H1 (cell line): Measurements from ENCODE around the gene CANT1. TPM values are rescaled to one million over a fixed set of nuclear protein-coding genes. Genes with fewer than 3 reads are reported as not detected.

ENCODE experiments used
- CTCF ChIA-PET: fragments of 300-600 bp; sonication (Branson Sonifier 250); formaldehyde crosslinking; loops from one replicate; lab custom pipeline; 2021; ENCODE audit not compliant: partially characterized antibody; lab: Charles Lee
- POLR2A ChIA-PET: fragments of 300-600 bp; sonication (Branson Sonifier 250); formaldehyde crosslinking; loops from one replicate; lab custom pipeline; 2021; ENCODE audit warnings: inconsistent platforms; ENCODE audit not compliant: partially characterized antibody; lab: Charles Lee
- DNase-seq, 2 experiments: peaks; one replicate each; pipeline versions ENCODE4 v3.0.0 to v3.0.0-alpha.2; 2010 to 2022; ENCODE audit warnings: low spot score in 2 of 2, low read depth in 1 of 2, mixed read lengths in 1 of 2
- FAIRE-seq: peaks from 2 replicates; lab custom pipeline; 2011; peaks lifted over from hg19 to GRCh38; lab: Jason Lieb, UNC
- H2AFZ ChIP-seq: 2 replicates; pipeline ENCODE4 v1.8.1; 2012; ENCODE audit warnings: low read length, inconsistent platforms
- H2AK5ac ChIP-seq: 2 replicates; pipeline ENCODE4 v1.6.1; 2013; ENCODE audit warnings: low read depth, low read length
- H2BK120ac ChIP-seq: replicated peaks from 2 replicates; pipeline ENCODE3; 2013; ENCODE audit warnings: low read depth, low read length, inconsistent platforms
- H2BK12ac ChIP-seq: 2 replicates; pipeline ENCODE4 v1.6.1; 2013; ENCODE audit warnings: low read depth, low read length
- H2BK15ac ChIP-seq: 2 replicates; pipeline ENCODE4 v1.6.1; 2013; ENCODE audit warnings: low read length
- H2BK20ac ChIP-seq: 2 replicates; pipeline ENCODE4 v1.6.1; 2013; ENCODE audit warnings: low read length
- H2BK5ac ChIP-seq: 2 replicates; pipeline ENCODE4 v1.6.1; 2013; ENCODE audit warnings: low read depth, low read length
- H3K14ac ChIP-seq: 2 replicates; pipeline ENCODE4 v1.6.1; 2013; ENCODE audit warnings: inconsistent platforms; ENCODE audit not compliant: insufficient read length
- H3K18ac ChIP-seq: 2 replicates; pipeline ENCODE4 v1.6.1; 2013; ENCODE audit warnings: low read length; ENCODE audit errors: extremely low read depth
- H3K23ac ChIP-seq: 2 replicates; pipeline ENCODE4 v1.6.1; 2013; ENCODE audit warnings: inconsistent platforms; ENCODE audit not compliant: insufficient read length
- H3K23me2 ChIP-seq: 2 replicates; pipeline ENCODE4 v1.6.1; 2013; ENCODE audit warnings: low read depth, low read length
- H3K27ac ChIP-seq: 2 replicates; pipeline ENCODE4 v1.6.1; 2011; ENCODE audit warnings: low read depth, low read length, inconsistent platforms
- H3K27me3 ChIP-seq, 4 experiments: replicated peaks in 1 of 4; 1 replicate in 1 of 4; 2 replicates in 3 of 4; pipeline versions ENCODE4 v1.6.1 to v1.8.1; 2011 to 2013; ENCODE audit warnings: low read length in 3 of 4, mild to moderate bottlenecking in 3 of 4, inconsistent platforms in 2 of 4, mixed read lengths in 2 of 4, moderate library complexity in 1 of 4; ENCODE audit not compliant: control insufficient read depth in 3 of 4, insufficient read depth in 3 of 4; ENCODE audit errors: extremely low read depth in 1 of 4
- H3K36me3 ChIP-seq, 4 experiments: 2 replicates each; pipeline versions ENCODE4 v1.6.1 to v1.8.1; 2011 to 2013; ENCODE audit warnings: mild to moderate bottlenecking in 4 of 4, low read length in 3 of 4, moderate library complexity in 2 of 4, control low read depth in 1 of 4, inconsistent platforms in 1 of 4; ENCODE audit not compliant: insufficient read depth in 4 of 4, control insufficient read depth in 2 of 4
- H3K4ac ChIP-seq: replicated peaks from 2 replicates; pipeline ENCODE3; 2013; ENCODE audit warnings: low read length, low read depth, mixed read lengths, inconsistent platforms; ENCODE audit not compliant: insufficient read length
- H3K4me1 ChIP-seq, 4 experiments: replicated peaks in 1 of 4; 1 replicate in 1 of 4; 2 replicates in 3 of 4; pipeline versions ENCODE4 v1.6.1 to v1.8.1; 2011 to 2013; ENCODE audit warnings: low read length in 3 of 4, inconsistent platforms in 2 of 4, mixed read lengths in 1 of 4; ENCODE audit not compliant: insufficient read depth in 4 of 4, control insufficient read depth in 3 of 4
- H3K4me2 ChIP-seq, 2 experiments: 2 replicates each; pipeline versions ENCODE4 v1.6.1 to v1.8.1; 2011 to 2013; ENCODE audit warnings: low read depth in 2 of 2, low read length in 2 of 2, control low read depth in 1 of 2, inconsistent platforms in 1 of 2, mild to moderate bottlenecking in 1 of 2; ENCODE audit not compliant: insufficient read depth in 1 of 2
- H3K4me3 ChIP-seq, 4 experiments: fragments of 200-600, 300-600 bp in 1 of 4; sonication (generic), shearing (Covaris generic), sonication (Bioruptor Twin) in 1 of 4; 2 replicates each; pipeline versions ENCODE4 v1.5.1 to v1.8.1; 2011 to 2016; ENCODE audit warnings: low read length in 4 of 4, low read depth in 3 of 4, control low read depth in 2 of 4, inconsistent platforms in 2 of 4, mild to moderate bottlenecking in 2 of 4, mixed read lengths in 1 of 4, moderate library complexity in 1 of 4; ENCODE audit not compliant: insufficient read depth in 2 of 4; ENCODE audit errors: extremely low read depth in 1 of 4
- H3K56ac ChIP-seq: replicated peaks from 2 replicates; pipeline ENCODE3; 2013; ENCODE audit warnings: low read depth, mild to moderate bottlenecking, mixed read lengths, low read length, inconsistent platforms; ENCODE audit not compliant: insufficient read length
- H3K79me1 ChIP-seq: 2 replicates; pipeline ENCODE4 v1.6.1; 2013; ENCODE audit warnings: low read depth, low read length, control low read depth
- H3K79me2 ChIP-seq, 2 experiments: 2 replicates each; pipeline versions ENCODE4 v1.6.1 to v1.8.1; 2012 to 2013; ENCODE audit warnings: low read length in 2 of 2, mild to moderate bottlenecking in 2 of 2, inconsistent platforms in 1 of 2; ENCODE audit not compliant: insufficient read depth in 2 of 2, control insufficient read depth in 1 of 2
- H3K9ac ChIP-seq, 4 experiments: replicated peaks in 1 of 4; 1 replicate in 1 of 4; 2 replicates in 3 of 4; pipeline versions ENCODE4 v1.6.1 to v1.8.1; 2011 to 2013; ENCODE audit warnings: low read depth in 3 of 4, low read length in 3 of 4, control low read depth in 2 of 4, mild to moderate bottlenecking in 2 of 4, moderate library complexity in 2 of 4, inconsistent platforms in 1 of 4; ENCODE audit errors: extremely low read depth in 1 of 4
- H3K9me3 ChIP-seq, 2 experiments: 2 replicates each; pipeline versions ENCODE4 v1.6.1 to v1.8.1; 2012 to 2013; ENCODE audit warnings: mild to moderate bottlenecking in 2 of 2, moderate library complexity in 2 of 2, control low read depth in 1 of 2, inconsistent platforms in 1 of 2, low read depth in 1 of 2, low read length in 1 of 2, mixed read lengths in 1 of 2; ENCODE audit not compliant: insufficient read depth in 2 of 2
- H4K20me1 ChIP-seq, 2 experiments: replicated peaks in 1 of 2; 2 replicates each; pipeline versions ENCODE3 to v1.8.1; 2011 to 2013; ENCODE audit warnings: inconsistent platforms in 2 of 2, low read length in 2 of 2, mild to moderate bottlenecking in 1 of 2; ENCODE audit not compliant: insufficient read depth in 2 of 2, control insufficient read depth in 1 of 2
- H4K5ac ChIP-seq: 2 replicates; pipeline ENCODE4 v1.6.1; 2013; ENCODE audit warnings: low read length, low read depth, mixed read lengths, inconsistent platforms; ENCODE audit not compliant: insufficient read length
- H4K8ac ChIP-seq: 2 replicates; pipeline ENCODE4 v1.8.0; 2013; ENCODE audit warnings: mild to moderate bottlenecking, moderate library complexity, low read length, inconsistent platforms; ENCODE audit not compliant: insufficient read depth; ENCODE audit errors: extremely low read depth
- H4K91ac ChIP-seq: replicated peaks from 2 replicates; pipeline ENCODE3; 2013; ENCODE audit warnings: low read length, mixed read lengths, inconsistent platforms; ENCODE audit not compliant: insufficient read length
- BCL11A ChIP-seq, 2 experiments: IDR thresholded peaks; one replicate each; pipeline ENCODE4 v1.6.1; 2011; ENCODE audit warnings: low read depth in 2 of 2, low read length in 2 of 2, mild to moderate bottlenecking in 2 of 2
- CHD1 ChIP-seq: IDR thresholded peaks from 2 replicates; pipeline ENCODE4 v1.6.1; 2012; ENCODE audit warnings: low read depth, low read length, improper control_type of control experiment
- CREB1 ChIP-seq: IDR thresholded peaks from 2 replicates; pipeline ENCODE4 v1.6.1; 2012; ENCODE audit warnings: inconsistent platforms
- CTBP2 ChIP-seq: IDR thresholded peaks from 2 replicates; pipeline ENCODE4 v1.7.0; 2011; ENCODE audit warnings: borderline replicate concordance, mild to moderate bottlenecking, moderate library complexity, mixed read lengths, low read length; ENCODE audit not compliant: insufficient read depth, insufficient read length
- GABPA ChIP-seq: IDR thresholded peaks from 2 replicates; pipeline ENCODE4 v1.6.1; 2011; ENCODE audit warnings: mild to moderate bottlenecking, low read length, moderate library complexity, borderline replicate concordance; ENCODE audit not compliant: insufficient read depth
- JUN ChIP-seq: IDR thresholded peaks from 2 replicates; pipeline ENCODE4 v1.6.1; 2011; ENCODE audit warnings: low read depth, mild to moderate bottlenecking, improper control_type of control experiment, low read length
- RAD21 ChIP-seq, 2 experiments: IDR thresholded peaks in 1 of 2; conservative IDR thresholded peaks in 1 of 2; 2 replicates each; pipeline ENCODE4 v1.6.1; 2011; ENCODE audit warnings: low read depth in 2 of 2, low read length in 2 of 2, improper control_type of control experiment in 1 of 2, inconsistent platforms in 1 of 2, mild to moderate bottlenecking in 1 of 2, moderate library complexity in 1 of 2
- SP4 ChIP-seq: IDR thresholded peaks from 2 replicates; pipeline ENCODE4 v1.6.1; 2012; ENCODE audit warnings: low read length, inconsistent platforms
- TEAD4 ChIP-seq: IDR thresholded peaks from 2 replicates; pipeline ENCODE4 v1.6.1; 2012; ENCODE audit warnings: low read depth, low read length, inconsistent platforms, mixed read lengths
- ZNF274 ChIP-seq: IDR thresholded peaks from 2 replicates; pipeline ENCODE4 v1.7.0; 2012; ENCODE audit warnings: low read length, borderline replicate concordance; ENCODE audit errors: extremely low read depth
- WGBS, 2 experiments: shearing (Covaris generic) in 1 of 2; methylation state at CpG; one replicate each; pipeline versions ENCODE4 v1.1.6 to v1.1.7; 2013 to 2015; ENCODE audit warnings: low lambda C conversion rate in 2 of 2, mixed read lengths in 2 of 2, inconsistent platforms in 1 of 2, low coverage in 1 of 2, missing lambda C conversion rate in 1 of 2; ENCODE audit not compliant: insufficient replicate concordance in 2 of 2, insufficient coverage in 1 of 2, insufficient read length in 1 of 2; ENCODE audit errors: extremely low coverage in 1 of 2, missing lambda C conversion rate in 1 of 2; 5-methylcytosine and 5-hydroxymethylcytosine counted together
- polyA plus RNA-seq, 7 experiments: library from polyadenylated mRNA; depleted of rRNA in 3 of 7; stranded (reverse) in 5 of 7; unstranded in 2 of 7; fragments of >200 nt in 5 of 7; fragments of 200-250 nt in 2 of 7; gene quantifications; 1 replicate in 5 of 7; 2 replicates in 1 of 7; 4 replicates in 1 of 7; pipeline versions ENCODE4 v1.2.1 to v1.2.3, GENCODE V29; 2011 to 2013; ENCODE audit warnings: missing spikeins in 2 of 7, mixed read lengths in 2 of 7
- total RNA-seq: library from RNA; stranded (reverse); fragmentation: NEBNext Ultra II Directional; extraction: Animal tissue kit (Norgen Biotek cat#: 25700); gene quantifications from 2 replicates; pipeline ENCODE4 v1.2.1, GENCODE V29; 2021
- TF ChIP-seq, protein P1 (sequence below): IDR thresholded peaks from 2 replicates; pipeline ENCODE4 v1.6.1; 2012; ENCODE audit warnings: inconsistent platforms

Gene CANT1
- total and polyA plus RNA-seq, 2 of the 8 experiments (the other 6 are each of a cell fraction or from before 2014, with no cell fraction given), result 23.0 to 32.6 TPM

DNA sequence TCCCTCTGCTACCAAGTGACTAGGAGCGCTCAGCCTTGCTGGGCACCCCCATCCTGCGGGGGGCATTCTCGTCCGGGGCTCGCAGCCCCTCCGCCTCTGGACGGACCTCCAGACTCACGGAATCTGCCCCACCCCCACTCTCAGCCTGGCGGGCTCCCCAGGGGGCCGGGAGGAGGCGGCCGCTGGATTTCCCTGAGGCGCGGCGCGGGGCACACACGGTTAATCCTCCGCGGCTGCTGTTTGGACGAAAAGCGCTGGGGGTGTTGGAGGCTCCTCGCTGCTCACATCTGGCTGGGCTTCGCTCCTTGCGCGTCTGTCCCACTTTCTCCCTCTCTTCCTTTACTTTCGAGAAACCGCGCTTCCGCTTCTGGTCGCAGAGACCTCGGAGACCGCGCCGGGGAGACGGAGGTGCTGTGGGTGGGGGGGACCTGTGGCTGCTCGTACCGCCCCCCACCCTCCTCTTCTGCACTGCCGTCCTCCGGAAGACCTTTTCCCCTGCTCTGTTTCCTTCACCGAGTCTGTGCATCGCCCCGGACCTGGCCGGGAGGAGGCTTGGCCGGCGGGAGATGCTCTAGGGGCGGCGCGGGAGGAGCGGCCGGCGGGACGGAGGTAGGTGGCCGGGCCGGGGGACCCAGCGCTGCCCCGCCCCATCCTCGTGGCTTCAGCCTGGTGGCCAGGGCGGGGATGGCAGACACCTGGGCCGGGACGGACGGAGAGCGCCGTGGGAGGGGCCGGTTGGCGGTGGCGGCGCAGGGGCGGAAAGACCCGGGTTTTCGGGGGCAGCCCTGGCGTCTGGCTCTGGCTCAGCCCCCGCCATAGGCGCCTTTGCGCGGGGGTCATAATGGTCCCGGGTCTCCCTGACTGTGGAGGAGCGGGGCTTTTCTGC lies 14.6 kb upstream of the CANT1 start, which contains the start of gene C1QTNF1:
TSS of gene C1QTNF1 (plus strand) at position 284 of the 886 bp plus-strand sequence. CDS start 19,800 bp downstream, outside the sequence.
- H3K9ac ChIP-seq, result no peak within 1 kb of the TSS; a peak in 1 of 7 replicates
- no peak for FAIRE-seq
- H2BK12ac ChIP-seq, result no peak within 1 kb of the TSS
- H3K27ac ChIP-seq, result no peak within 1 kb of the TSS
- no peak within 1 kb of the TSS for H3K23ac ChIP-seq
- peaks cover 18 to 82% (median 68%) of the 10 kb centered on the region in 4 experiments for H3K27me3 ChIP-seq
- ChIA-PET POLR2A (no interaction called here), CTCF (interaction anchor here (8.0 kb wide), 1 partner anchor 21 kb away, joined by 56 read pairs; no protein-coding TSS in a partner anchor)
- 4% methylated on average over 59 of the region's 77 CpGs; no CpG with 5 or more reads in 1 of the 2 experiments for WGBS, 2 experiments
- H3K9me3 ChIP-seq, result no peaks in the 10 kb centered on the region
- no peaks in the 10 kb centered on the region for H3K36me3 ChIP-seq
- peaks cover 9% of the 10 kb centered on the region; the same call in 1 of the 2 replicates for H3K23me2 ChIP-seq
- peak within 1 kb of the TSS; percentile 68 for H4K8ac ChIP-seq
- H3K4me1 ChIP-seq, result peaks cover 3 to 7% (median 5%) of the 10 kb centered on the region in 4 experiments; a peak in 4 of 7 replicates
- no peak within 1 kb of the TSS for H2BK20ac ChIP-seq
- peak within 1 kb of the TSS; percentile 75 to 85 for H3K4me2 ChIP-seq
- peaks cover 0 to 2% of the 10 kb centered on the region in 2 experiments for H4K20me1 ChIP-seq
- peak in 1 of 2 experiments; percentile 77 for DNase-seq
- no peak within 1 kb of the TSS for H4K91ac ChIP-seq
- H2BK120ac ChIP-seq, result no peak within 1 kb of the TSS
- H3K79me2 ChIP-seq, result no peaks in the 10 kb centered on the region
- H2AK5ac ChIP-seq, result no peak within 1 kb of the TSS
- H3K79me1 ChIP-seq, result no peaks in the 10 kb centered on the region
- H2BK15ac ChIP-seq, result no peak within 1 kb of the TSS
- H4K5ac ChIP-seq, result no peak within 1 kb of the TSS
- H3K14ac ChIP-seq, result no peak within 1 kb of the TSS
- H3K18ac ChIP-seq, result peak within 1 kb of the TSS; percentile 48
- H2BK5ac ChIP-seq, result no peak within 1 kb of the TSS
- peak within 1 kb of the TSS; percentile 35; the same call in 1 of the 2 replicates for H2AFZ ChIP-seq
- no peak within 1 kb of the TSS for H3K56ac ChIP-seq
- no peak within 1 kb of the TSS for H3K4ac ChIP-seq
- H3K4me3 ChIP-seq, result peak within 1 kb of the TSS; percentile 57 to 70 (median 62)
- no peak for TF ChIP-seq SP4
- no peak for TF ChIP-seq CREB1
- TF ChIP-seq, protein P1, sequence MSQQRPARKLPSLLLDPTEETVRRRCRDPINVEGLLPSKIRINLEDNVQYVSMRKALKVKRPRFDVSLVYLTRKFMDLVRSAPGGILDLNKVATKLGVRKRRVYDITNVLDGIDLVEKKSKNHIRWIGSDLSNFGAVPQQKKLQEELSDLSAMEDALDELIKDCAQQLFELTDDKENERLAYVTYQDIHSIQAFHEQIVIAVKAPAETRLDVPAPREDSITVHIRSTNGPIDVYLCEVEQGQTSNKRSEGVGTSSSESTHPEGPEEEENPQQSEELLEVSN, result no peak
- TF ChIP-seq CTBP2, result no peak
- TF ChIP-seq RAD21 (IDR thresholded peaks at IDR 0.05 in 1 of 2, conservative IDR thresholded peaks at IDR 0.05 in 1 of 2; ENCODE audit: low read depth in 2 of 2, low read length in 2 of 2), result no peak; a peak in 2 of 4 replicates
- no peak for TF ChIP-seq CHD1
- TF ChIP-seq BCL11A (IDR thresholded peaks at IDR 0.05; ENCODE audit: low read depth in 2 of 2, low read length in 2 of 2), result no peak
- TF ChIP-seq TEAD4, result no peak
- 0 out of 2 replicates have a peak, but pooled peaks have one; percentile 2 for TF ChIP-seq GABPA
- TF ChIP-seq JUN, result no peak
- no peak for TF ChIP-seq ZNF274
